Inflammatory macrophage treated with lipopolysaccharide for 1 hour (primary cell): Measurements from ENCODE around the gene DLGAP1.
"Not testable (repeated sequence)": the region's sequence is repeated elsewhere in the genome, so short reads cannot be mapped to it uniquely, and the experiment has no call there.

Experiments
- DNase-seq, 2 donors: peaks; one replicate each; pipeline ENCODE4 v3.0.0-alpha.2; 2020 to 2022

The DLGAP1 gene

GRCh38 chr18:4455113-4455811 is at the start of gene DLGAP1:
TSS of gene DLGAP1 (minus strand) at chr18:4455307.
- no peak for DNase-seq

- DNase-seq = not testable (repeated sequence)
Observed at GRCh38 chr18:4494703-4495284, 39.7 kb upstream of the DLGAP1 start.

GRCh38 chr18:4468511-4468910 is 13.4 kb upstream of the DLGAP1 start:
- no peak for DNase-seq

- no peak for DNase-seq
Observed at GRCh38 chr18:4454537-4455112, 482 bp downstream of the DLGAP1 start.

GRCh38 chr18:4453874-4454536 is 1.1 kb downstream of the DLGAP1 start:
- no peak for DNase-seq

- DNase-seq = no peak
Observed at GRCh38 chr18:4453567-4453873, 1.6 kb downstream of the DLGAP1 start.

GRCh38 chr18:4450065-4450658 is 4.9 kb downstream of the DLGAP1 start:
- DNase-seq = no peak

GRCh38 chr18:4445902-4446301 is 9.2 kb downstream of the DLGAP1 start:
- DNase-seq = no peak

GRCh38 chr18:4444306-4444705 is 10.8 kb downstream of the DLGAP1 start:
- DNase-seq = no peak

GRCh38 chr18:4441098-4441497 is 14.0 kb downstream of the DLGAP1 start:
- no peak for DNase-seq

- DNase-seq = no peak
Observed at GRCh38 chr18:4438938-4439337, 16.2 kb downstream of the DLGAP1 start.

- DNase-seq = no peak
Observed at GRCh38 chr18:4433717-4434116, 21.4 kb downstream of the DLGAP1 start.

- no peak for DNase-seq
Observed at GRCh38 chr18:4430836-4431235, 24.3 kb downstream of the DLGAP1 start.

- no peak for DNase-seq
Observed at GRCh38 chr18:4417714-4418113, 37.4 kb downstream of the DLGAP1 start.

GRCh38 chr18:4416976-4417375 is 38.1 kb downstream of the DLGAP1 start:
- no peak for DNase-seq

- no peak for DNase-seq
Observed at GRCh38 chr18:4412286-4412685, 42.8 kb downstream of the DLGAP1 start.

GRCh38 chr18:4406856-4407255 is 48.3 kb downstream of the DLGAP1 start:
- no peak for DNase-seq

GRCh38 chr18:4405965-4406364 is 49.1 kb downstream of the DLGAP1 start:
- DNase-seq = no peak

GRCh38 chr18:4403836-4404235 is 51.3 kb downstream of the DLGAP1 start:
- DNase-seq = no peak

GRCh38 chr18:4400911-4401310 is 54.2 kb downstream of the DLGAP1 start:
- no peak for DNase-seq

GRCh38 chr18:4399929-4400328 is 55.2 kb downstream of the DLGAP1 start:
- DNase-seq = no peak

GRCh38 chr18:4394700-4395099 is 60.4 kb downstream of the DLGAP1 start:
- no peak for DNase-seq

GRCh38 chr18:4391859-4392258 is 63.2 kb downstream of the DLGAP1 start:
- no peak for DNase-seq

GRCh38 chr18:4385876-4386275 is 69.2 kb downstream of the DLGAP1 start:
- DNase-seq = no peak
